ENCODE measurements around the gene VAMP3.

DNA sequence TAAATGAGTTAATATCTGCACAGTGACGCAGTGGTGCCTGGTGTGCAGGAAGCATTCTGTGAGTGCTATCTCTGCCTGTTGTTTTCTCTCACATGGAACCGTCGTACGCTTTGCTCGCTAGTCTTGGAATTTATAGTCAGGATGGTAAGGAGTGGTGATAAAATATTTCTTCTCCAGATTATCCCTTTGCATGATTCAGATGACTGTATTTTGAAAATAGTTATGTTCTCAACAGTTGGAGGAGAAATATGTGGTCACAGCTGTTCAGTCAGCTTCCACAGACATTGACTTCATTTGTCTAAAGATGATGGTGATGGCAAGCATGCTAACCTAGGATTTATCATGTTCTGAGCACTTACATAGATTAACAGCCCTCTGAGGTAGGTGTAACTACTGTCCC is 41.3 kb upstream of the VAMP3 start:
- TF ChIP-seq POLR2AphosphoS5 (IDR thresholded peaks at IDR 0.05; ENCODE audit: low read depth, low read length) (no peak), TAF1 (IDR thresholded peaks at IDR 0.05; ENCODE audit: borderline replicate concordance, insufficient read depth, low read length) (no peak)
- TF ChIP-seq, protein P1, sequence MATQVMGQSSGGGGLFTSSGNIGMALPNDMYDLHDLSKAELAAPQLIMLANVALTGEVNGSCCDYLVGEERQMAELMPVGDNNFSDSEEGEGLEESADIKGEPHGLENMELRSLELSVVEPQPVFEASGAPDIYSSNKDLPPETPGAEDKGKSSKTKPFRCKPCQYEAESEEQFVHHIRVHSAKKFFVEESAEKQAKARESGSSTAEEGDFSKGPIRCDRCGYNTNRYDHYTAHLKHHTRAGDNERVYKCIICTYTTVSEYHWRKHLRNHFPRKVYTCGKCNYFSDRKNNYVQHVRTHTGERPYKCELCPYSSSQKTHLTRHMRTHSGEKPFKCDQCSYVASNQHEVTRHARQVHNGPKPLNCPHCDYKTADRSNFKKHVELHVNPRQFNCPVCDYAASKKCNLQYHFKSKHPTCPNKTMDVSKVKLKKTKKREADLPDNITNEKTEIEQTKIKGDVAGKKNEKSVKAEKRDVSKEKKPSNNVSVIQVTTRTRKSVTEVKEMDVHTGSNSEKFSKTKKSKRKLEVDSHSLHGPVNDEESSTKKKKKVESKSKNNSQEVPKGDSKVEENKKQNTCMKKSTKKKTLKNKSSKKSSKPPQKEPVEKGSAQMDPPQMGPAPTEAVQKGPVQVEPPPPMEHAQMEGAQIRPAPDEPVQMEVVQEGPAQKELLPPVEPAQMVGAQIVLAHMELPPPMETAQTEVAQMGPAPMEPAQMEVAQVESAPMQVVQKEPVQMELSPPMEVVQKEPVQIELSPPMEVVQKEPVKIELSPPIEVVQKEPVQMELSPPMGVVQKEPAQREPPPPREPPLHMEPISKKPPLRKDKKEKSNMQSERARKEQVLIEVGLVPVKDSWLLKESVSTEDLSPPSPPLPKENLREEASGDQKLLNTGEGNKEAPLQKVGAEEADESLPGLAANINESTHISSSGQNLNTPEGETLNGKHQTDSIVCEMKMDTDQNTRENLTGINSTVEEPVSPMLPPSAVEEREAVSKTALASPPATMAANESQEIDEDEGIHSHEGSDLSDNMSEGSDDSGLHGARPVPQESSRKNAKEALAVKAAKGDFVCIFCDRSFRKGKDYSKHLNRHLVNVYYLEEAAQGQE (IDR thresholded peaks at IDR 0.05; ENCODE audit: insufficient read depth in 1 of 2, low read depth in 2 of 2, low read length in 2 of 2), result no peak
